BE2C (cell line): Measurements from ENCODE around the gene RASL10A.

Source experiments
- DNase-seq: peaks from one replicate; pipeline ENCODE4 v3.0.0-alpha.2; 2020
- H3K27me3 ChIP-seq: fragments of 250-450 bp; sonication (Bioruptor Pico); 2 replicates; pipeline ENCODE4 v1.5.1; 2020; ENCODE audit warnings: mild to moderate bottlenecking
- H3K36me3 ChIP-seq: fragments of 250-450 bp; sonication (Bioruptor Pico); 2 replicates; pipeline ENCODE4 v1.5.1; 2020; ENCODE audit warnings: mild to moderate bottlenecking
- H3K4me1 ChIP-seq: fragments of 250-450 bp; sonication (Bioruptor Pico); 2 replicates; pipeline ENCODE4 v1.5.1; 2020
- H3K4me3 ChIP-seq: 2 replicates; pipeline ENCODE4 v1.5.1; 2011; ENCODE audit warnings: low read depth, low read length
- H3K9me3 ChIP-seq: fragments of 250-450 bp; sonication (Bioruptor Pico); 2 replicates; pipeline ENCODE4 v1.5.1; 2020
- CTCF ChIP-seq: IDR thresholded peaks from 2 replicates; pipeline ENCODE4 v1.5.1; 2012; ENCODE audit warnings: mild to moderate bottlenecking, low read depth, low read length

Gene RASL10A

GRCh38 chr22:29300807-29301601 lies 14.5 kb downstream of the RASL10A start:
- DNase-seq, result no peak
- Histone ChIP-seq H3K9me3 (no peaks in the 10 kb centered on the region), H3K4me1 (no peaks in the 10 kb centered on the region), H3K36me3 (peaks cover 53% of the 10 kb centered on the region), H3K4me3 (no peak overlapping the region), H3K27me3 (no peaks in the 10 kb centered on the region)
- TF ChIP-seq CTCF, result no peak

GRCh38 chr22:29300467-29300806 lies 15.1 kb downstream of the RASL10A start:
- Histone ChIP-seq H3K9me3 (no peaks in the 10 kb centered on the region), H3K36me3 (peaks cover 59% of the 10 kb centered on the region), H3K4me1 (no peaks in the 10 kb centered on the region), H3K27me3 (no peaks in the 10 kb centered on the region), H3K4me3 (no peak overlapping the region)
- TF ChIP-seq CTCF, result no peak
- DNase-seq, result no peak

- no peak for DNase-seq
- H3K27me3 ChIP-seq, result no peaks in the 10 kb centered on the region
- H3K4me3 ChIP-seq, result no peak overlapping the region
- H3K36me3 ChIP-seq, result peaks cover 70% of the 10 kb centered on the region
- no peaks in the 10 kb centered on the region for H3K9me3 ChIP-seq
- H3K4me1 ChIP-seq, result no peaks in the 10 kb centered on the region
- no peak for TF ChIP-seq CTCF
Observed at GRCh38 chr22:29299136-29299900, 16.2 kb downstream of the RASL10A start.

- Histone ChIP-seq H3K4me3 (no peak overlapping the region), H3K4me1 (no peaks in the 10 kb centered on the region), H3K27me3 (no peaks in the 10 kb centered on the region), H3K9me3 (no peaks in the 10 kb centered on the region), H3K36me3 (peaks cover 77% of the 10 kb centered on the region)
- TF ChIP-seq CTCF, result no peak
- no peak for DNase-seq
Observed at GRCh38 chr22:29298641-29299040, 16.9 kb downstream of the RASL10A start.

- DNase-seq, result no peak
- no peak overlapping the region for H3K4me3 ChIP-seq
- no peaks in the 10 kb centered on the region for H3K27me3 ChIP-seq
- H3K4me1 ChIP-seq, result no peaks in the 10 kb centered on the region
- H3K9me3 ChIP-seq, result no peaks in the 10 kb centered on the region
- no peak for TF ChIP-seq CTCF
- H3K36me3 ChIP-seq, result peaks cover 100% of the 10 kb centered on the region
Observed at GRCh38 chr22:29292379-29292778, 23.1 kb downstream of the RASL10A start.

GRCh38 chr22:29291215-29291614 lies 24.3 kb downstream of the RASL10A start:
- Histone ChIP-seq H3K36me3 (peaks cover 99% of the 10 kb centered on the region), H3K4me1 (no peaks in the 10 kb centered on the region), H3K4me3 (no peak overlapping the region), H3K27me3 (no peaks in the 10 kb centered on the region), H3K9me3 (no peaks in the 10 kb centered on the region)
- no peak for TF ChIP-seq CTCF
- no peak for DNase-seq
